AG09309 (cell line): Measurements from ENCODE around the gene SVBP.
A peak's percentile ranks its signal among the peaks of the same experiment; 100 is the strongest.

Source experiments
- DNase-seq: peaks from one replicate; pipeline ENCODE4 v3.0.0-alpha.2; 2010; ENCODE audit warnings: low read depth
- H3K4me3 ChIP-seq: 2 replicates; pipeline ENCODE4 v1.5.1; 2011; ENCODE audit warnings: mild to moderate bottlenecking, low read depth, low read length, moderate library complexity; ENCODE audit not compliant: control insufficient read depth
- TF ChIP-seq, protein P1 (sequence below): IDR thresholded peaks from 2 replicates; pipeline ENCODE4 v1.5.1; 2011; ENCODE audit warnings: mild to moderate bottlenecking, low read depth, low read length, inconsistent platforms; ENCODE audit not compliant: insufficient read depth, control insufficient read depth; ENCODE audit errors: missing control alignments

SVBP gene

DNA sequence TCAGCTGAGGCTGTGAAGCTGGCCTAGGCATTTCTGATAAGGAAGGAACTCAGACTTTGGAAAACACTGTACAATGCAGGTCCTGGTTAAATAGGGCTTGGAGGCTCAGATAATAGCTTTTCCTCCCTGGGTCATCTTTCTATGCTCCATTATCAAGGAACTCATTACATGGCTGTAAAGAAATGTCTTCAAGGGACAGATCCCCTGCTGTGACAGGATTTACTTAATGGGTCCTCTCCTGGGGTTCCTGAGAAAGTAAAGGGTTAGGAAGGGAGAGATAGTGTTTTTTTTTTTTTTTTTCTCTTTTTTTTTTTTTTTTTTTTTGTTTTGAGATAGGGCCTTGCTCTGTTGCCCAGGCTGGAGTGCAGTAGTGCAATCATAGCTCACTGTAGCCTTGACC lies 14.1 kb upstream of the SVBP start:
- no peak overlapping the region for H3K4me3 ChIP-seq
- no peak for DNase-seq
- TF ChIP-seq, protein P1, sequence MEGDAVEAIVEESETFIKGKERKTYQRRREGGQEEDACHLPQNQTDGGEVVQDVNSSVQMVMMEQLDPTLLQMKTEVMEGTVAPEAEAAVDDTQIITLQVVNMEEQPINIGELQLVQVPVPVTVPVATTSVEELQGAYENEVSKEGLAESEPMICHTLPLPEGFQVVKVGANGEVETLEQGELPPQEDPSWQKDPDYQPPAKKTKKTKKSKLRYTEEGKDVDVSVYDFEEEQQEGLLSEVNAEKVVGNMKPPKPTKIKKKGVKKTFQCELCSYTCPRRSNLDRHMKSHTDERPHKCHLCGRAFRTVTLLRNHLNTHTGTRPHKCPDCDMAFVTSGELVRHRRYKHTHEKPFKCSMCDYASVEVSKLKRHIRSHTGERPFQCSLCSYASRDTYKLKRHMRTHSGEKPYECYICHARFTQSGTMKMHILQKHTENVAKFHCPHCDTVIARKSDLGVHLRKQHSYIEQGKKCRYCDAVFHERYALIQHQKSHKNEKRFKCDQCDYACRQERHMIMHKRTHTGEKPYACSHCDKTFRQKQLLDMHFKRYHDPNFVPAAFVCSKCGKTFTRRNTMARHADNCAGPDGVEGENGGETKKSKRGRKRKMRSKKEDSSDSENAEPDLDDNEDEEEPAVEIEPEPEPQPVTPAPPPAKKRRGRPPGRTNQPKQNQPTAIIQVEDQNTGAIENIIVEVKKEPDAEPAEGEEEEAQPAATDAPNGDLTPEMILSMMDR = no peak

DNA sequence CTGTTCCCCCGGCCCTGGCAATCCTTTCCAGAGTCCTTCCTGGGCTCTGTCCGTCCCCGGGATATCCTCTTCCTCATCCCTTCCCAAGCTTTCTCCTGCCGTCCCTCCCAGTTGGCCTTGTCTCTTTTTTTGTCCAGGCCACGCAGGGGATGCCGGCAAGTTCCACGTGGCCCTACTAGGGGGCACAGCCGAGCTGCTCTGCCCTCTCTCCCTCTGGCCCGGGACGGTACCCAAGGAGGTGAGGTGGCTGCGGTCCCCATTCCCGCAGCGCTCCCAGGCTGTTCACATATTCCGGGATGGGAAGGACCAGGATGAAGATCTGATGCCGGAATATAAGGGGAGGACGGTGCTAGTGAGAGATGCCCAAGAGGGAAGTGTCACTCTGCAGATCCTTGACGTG lies 13.4 kb upstream of the SVBP start:
- no peak for DNase-seq
- no peak overlapping the region for H3K4me3 ChIP-seq
- TF ChIP-seq, protein P1 = no peak

DNA sequence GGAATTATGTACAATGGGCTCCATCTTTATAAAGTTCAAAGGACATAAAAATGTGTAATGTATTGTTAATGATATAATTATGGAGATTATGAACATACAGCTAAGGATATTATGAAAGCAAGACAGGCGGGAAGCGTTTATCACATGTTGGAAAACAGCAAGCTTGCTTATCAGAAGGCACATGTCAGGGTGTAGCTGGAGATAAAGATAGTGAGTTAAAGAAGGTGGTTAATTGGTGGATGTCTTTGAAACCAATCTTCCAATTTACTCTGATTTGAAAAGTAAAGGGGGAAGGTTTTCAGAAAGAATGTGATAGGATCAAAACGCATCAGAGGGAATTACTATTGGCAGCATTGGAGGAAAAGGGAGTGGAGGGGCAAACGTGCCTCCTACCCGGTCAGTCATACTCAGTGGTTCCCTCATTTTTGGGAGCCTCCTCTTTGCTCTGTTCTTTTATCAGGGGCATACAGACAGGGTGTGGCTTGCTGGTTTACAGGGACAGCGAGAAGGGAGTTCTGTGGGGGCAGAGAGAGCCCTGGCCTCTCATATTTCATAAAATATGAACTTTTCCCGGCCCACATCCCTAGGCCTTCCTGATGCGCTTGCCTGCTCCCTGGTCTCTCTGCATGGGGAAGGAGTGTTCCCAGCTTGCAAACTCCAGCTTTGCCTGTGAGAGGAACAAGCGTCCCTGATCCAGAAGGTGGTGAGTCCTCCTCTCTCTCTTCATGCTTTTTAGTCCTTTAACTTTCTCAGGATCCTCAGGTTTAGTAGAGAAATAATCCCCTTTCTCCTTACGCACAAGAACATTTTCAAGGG lies 8.0 kb upstream of the SVBP start:
- H3K4me3 ChIP-seq = no peak overlapping the region
- DNase-seq = no peak
- TF ChIP-seq, protein P1 = no peak

DNA sequence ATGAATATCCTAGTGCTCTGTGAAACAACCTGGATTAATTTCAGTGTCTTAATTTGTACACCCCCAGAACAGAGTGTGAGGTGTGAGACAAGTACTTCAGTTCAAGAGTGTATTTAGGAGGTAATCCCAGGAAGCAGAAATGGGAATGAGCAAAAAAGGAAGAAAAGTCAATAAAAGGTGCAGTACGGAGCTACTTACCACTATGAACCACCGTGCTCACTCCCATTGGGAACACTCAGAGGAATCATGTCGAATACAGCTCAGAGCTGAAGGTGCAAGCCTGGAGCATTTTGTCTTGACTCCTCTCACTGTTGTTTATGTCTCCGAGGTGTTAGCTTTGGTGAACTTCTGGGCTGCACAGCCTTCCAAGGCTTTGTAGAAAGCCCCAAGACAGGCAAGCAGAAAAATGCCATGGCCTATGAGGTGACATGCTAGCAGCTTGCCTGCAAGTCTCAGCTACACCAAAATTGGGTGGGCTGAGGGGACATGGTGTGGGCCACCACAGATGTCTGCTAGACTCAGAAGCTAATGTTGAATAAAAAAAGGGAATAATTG lies 7.4 kb upstream of the SVBP start:
- TF ChIP-seq, protein P1 = no peak
- no peak overlapping the region for H3K4me3 ChIP-seq
- no peak for DNase-seq

DNA sequence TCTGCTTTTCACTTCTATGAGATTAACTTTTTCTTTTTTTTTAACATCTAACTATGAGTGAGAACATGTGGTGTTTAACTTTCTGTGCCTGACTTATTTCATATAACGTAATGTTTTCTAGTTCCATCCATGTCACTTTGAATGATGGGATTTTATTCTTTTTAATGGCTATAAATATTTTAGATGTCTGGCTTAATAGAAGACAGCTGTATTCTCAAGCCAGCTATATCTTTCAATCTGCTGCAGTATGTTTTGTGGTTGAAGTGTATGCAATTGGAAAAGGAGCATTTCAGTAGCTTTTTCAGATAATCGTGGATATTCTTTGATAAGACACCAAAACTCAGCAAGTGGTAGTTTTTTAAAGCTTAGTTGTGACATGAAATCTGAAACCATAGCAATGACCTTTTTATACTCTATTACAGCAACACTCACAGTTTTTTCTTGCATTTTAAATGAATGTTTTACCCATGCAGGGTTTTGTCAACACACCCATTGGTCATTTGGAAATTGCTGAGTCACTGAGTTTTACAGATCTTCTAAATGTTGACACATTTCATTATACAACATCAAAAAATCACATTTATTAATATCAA lies 5.7 kb upstream of the SVBP start:
- TF ChIP-seq, protein P1 = no peak
- peak; percentile 89 for DNase-seq
- H3K4me3 ChIP-seq = no peak overlapping the region

DNA sequence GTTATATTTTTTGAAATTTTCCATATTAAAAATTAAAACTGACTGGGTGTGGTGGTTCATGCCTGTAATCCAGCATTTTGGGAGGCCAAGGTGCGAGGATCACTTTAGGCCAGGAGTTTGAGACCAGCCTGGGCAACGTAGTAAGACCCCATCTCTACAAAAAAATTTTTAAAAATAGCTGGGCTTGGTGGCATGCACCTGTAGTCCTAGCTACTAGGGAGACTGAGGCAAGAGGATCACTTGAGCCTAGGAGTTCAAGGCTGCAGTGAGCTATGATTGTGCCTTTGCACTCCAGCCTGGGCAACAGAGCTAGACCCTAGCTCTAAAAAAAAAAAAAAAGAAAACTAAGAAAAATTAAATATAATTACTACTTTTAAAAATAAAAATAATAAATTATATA lies 4.5 kb upstream of the SVBP start:
- TF ChIP-seq, protein P1 = no peak
- no peak overlapping the region for H3K4me3 ChIP-seq
- DNase-seq = no peak
